OCI-LY3 (cell line): ENCODE results near the gene MPZ.

Experiments
- EZH2phosphoT487 ChIP-seq: fragments of 200-600 bp; shearing (Covaris generic); IDR thresholded peaks from 2 replicates; pipeline ENCODE4 v1.6.1; 2018; ENCODE audit warnings: antibody characterized with exemption, mixed run types, low read depth
- TF ChIP-seq, protein P1 (sequence below): fragments of 200-600, 300-600 bp; sonication (generic); IDR thresholded peaks from 2 replicates; pipeline ENCODE4 v1.5.1; 2014; ENCODE audit warnings: antibody characterized with exemption, low read length, low read depth

DNA sequence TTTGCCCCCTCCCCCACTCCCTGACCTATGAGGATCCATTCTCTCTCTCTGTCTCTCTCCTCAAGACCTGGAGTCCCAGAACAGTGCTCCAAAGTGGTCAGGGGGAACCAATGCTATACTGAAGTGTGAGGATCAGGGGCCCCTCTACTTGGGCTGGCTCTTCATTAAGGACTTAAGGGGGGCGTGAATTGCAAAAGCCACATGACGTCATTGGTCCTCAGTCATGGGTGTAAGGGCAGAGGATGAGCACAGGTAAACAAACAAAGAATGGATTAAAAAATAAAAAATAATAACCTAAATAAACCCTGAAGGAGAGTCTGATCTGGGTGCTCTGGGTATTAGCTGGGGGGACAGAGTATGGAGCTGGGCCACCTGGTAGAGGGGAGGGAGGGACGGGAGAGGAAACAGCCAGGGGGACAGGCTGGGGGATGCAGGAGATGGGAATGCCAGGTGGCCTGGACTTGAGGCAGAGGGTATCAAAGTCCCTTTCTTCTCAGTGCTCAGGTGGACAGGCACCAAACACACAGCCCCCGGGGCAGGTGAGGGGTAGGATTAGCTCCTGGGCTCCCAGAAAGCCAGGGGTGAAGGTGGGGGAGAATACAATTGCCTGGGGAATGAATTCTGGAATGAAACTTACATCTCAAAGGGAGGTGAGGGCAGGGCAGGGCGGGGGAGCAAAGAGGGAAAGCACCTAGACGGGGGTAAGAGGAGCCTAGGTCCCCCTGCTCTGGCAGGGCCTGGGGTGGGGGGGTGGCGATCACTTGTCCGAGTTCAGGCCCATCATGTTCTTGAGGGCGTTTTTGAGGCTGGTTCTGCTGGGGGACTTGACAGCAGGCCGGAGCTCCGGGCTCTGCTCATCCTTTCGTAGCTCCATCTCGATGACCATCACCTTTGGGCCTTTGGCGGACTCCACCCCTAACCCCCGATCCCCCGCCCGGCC is 4.6 kb downstream of the MPZ start:
- TF ChIP-seq, protein P1, sequence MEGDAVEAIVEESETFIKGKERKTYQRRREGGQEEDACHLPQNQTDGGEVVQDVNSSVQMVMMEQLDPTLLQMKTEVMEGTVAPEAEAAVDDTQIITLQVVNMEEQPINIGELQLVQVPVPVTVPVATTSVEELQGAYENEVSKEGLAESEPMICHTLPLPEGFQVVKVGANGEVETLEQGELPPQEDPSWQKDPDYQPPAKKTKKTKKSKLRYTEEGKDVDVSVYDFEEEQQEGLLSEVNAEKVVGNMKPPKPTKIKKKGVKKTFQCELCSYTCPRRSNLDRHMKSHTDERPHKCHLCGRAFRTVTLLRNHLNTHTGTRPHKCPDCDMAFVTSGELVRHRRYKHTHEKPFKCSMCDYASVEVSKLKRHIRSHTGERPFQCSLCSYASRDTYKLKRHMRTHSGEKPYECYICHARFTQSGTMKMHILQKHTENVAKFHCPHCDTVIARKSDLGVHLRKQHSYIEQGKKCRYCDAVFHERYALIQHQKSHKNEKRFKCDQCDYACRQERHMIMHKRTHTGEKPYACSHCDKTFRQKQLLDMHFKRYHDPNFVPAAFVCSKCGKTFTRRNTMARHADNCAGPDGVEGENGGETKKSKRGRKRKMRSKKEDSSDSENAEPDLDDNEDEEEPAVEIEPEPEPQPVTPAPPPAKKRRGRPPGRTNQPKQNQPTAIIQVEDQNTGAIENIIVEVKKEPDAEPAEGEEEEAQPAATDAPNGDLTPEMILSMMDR, result no peak
- TF ChIP-seq EZH2phosphoT487, result no peak
